ENCODE results near the gene FLVCR2.

DNA sequence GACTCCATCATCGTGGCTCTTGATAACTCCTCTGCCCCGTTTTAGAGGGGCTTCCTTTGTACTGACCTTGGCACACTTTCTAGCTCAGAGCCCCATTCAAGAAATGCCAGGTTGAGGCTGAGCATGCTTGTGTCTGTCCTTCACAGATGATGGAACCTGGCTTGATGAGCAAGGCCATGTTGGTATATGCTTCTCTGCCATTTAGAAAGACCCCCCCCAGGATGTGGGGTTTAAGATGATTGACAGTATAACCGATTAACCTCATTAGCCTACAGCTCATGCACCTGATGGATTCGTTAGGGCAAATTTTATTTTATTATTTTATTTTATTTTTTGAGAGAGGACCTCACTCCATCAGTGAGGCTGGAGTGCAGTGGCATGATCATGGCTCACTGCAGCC is 35.2 kb upstream of the FLVCR2 start:
- TF ChIP-seq POLR2A (IDR thresholded peaks at IDR 0.05; ENCODE audit: extremely low read depth, insufficient read length) (no peak), MYC (IDR thresholded peaks at IDR 0.05; ENCODE audit: low read depth, low read length) (no peak)
- TF ChIP-seq, protein P1, sequence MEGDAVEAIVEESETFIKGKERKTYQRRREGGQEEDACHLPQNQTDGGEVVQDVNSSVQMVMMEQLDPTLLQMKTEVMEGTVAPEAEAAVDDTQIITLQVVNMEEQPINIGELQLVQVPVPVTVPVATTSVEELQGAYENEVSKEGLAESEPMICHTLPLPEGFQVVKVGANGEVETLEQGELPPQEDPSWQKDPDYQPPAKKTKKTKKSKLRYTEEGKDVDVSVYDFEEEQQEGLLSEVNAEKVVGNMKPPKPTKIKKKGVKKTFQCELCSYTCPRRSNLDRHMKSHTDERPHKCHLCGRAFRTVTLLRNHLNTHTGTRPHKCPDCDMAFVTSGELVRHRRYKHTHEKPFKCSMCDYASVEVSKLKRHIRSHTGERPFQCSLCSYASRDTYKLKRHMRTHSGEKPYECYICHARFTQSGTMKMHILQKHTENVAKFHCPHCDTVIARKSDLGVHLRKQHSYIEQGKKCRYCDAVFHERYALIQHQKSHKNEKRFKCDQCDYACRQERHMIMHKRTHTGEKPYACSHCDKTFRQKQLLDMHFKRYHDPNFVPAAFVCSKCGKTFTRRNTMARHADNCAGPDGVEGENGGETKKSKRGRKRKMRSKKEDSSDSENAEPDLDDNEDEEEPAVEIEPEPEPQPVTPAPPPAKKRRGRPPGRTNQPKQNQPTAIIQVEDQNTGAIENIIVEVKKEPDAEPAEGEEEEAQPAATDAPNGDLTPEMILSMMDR (IDR thresholded peaks at IDR 0.05; ENCODE audit: low read depth, low read length): no peak
